T-helper 1 cell (primary cell): ENCODE measurements around the gene ZNF44.
"Not testable (repeated sequence)": the region's sequence is repeated elsewhere in the genome, so short reads cannot be mapped to it uniquely, and the experiment has no call there.

ENCODE experiments used
- DNase-seq, 5 donors: peaks; one replicate each; pipeline ENCODE4 v3.0.0-alpha.2; 2012 to 2020
- total RNA-seq, 4 donors: gene quantifications; one replicate each; lab custom pipeline; 2026; lab: John Stamatoyannopoulos, UW

Gene ZNF44
- 53.0 to 96.6 (median 87.4) reads per million in 4 donors for total RNA-seq

DNA sequence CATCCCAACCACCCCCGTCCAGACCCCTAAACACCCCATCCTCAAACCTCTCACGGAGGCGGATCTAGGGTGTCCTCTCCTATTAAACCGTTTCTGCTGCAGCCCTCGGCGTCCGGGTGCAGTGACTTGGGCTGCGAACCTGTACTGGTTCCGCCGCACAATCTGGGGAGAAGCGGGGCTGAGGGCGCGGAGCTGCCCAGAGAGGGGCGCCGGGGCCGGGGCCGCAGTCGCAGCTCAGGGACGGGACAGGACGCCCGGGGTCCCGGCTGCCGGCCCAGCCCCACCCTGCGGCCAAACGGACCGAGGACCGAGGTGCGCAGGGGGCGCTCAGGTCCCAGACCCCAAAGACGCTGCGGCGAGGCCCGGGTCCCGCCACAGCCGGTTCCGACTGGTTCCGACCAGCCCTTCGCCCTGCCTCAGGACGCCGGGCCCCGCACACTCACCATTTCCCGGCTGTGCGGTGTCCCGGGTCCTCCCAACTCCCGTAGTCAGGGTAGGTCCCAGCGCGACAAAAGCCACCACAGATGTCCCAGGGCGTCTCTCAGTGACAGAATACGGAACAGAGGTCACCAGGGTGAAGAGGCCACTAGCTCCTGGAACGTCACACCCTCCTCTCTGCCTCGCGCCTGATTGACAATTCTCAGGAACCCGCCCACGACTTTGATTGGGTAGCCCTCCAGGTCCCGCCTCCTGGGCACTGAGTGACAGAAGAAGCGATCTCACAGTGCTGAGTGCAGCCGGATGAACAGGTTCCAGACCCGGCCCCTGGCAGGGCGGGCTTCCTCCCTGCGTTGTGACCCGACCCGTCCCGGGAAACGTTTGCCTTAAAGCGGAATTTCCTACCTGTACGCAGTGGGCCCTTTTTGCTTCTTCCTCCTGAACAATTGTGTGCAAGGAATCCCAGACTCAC lies at the start of gene ZNF44:
ZNF44 (minus strand) TSS at position 635 of the 910 bp plus-strand sequence; CDS start at position 446, 189 bp downstream.
- DNase-seq: peak; percentile 84 to 97 (median 90)

DNA sequence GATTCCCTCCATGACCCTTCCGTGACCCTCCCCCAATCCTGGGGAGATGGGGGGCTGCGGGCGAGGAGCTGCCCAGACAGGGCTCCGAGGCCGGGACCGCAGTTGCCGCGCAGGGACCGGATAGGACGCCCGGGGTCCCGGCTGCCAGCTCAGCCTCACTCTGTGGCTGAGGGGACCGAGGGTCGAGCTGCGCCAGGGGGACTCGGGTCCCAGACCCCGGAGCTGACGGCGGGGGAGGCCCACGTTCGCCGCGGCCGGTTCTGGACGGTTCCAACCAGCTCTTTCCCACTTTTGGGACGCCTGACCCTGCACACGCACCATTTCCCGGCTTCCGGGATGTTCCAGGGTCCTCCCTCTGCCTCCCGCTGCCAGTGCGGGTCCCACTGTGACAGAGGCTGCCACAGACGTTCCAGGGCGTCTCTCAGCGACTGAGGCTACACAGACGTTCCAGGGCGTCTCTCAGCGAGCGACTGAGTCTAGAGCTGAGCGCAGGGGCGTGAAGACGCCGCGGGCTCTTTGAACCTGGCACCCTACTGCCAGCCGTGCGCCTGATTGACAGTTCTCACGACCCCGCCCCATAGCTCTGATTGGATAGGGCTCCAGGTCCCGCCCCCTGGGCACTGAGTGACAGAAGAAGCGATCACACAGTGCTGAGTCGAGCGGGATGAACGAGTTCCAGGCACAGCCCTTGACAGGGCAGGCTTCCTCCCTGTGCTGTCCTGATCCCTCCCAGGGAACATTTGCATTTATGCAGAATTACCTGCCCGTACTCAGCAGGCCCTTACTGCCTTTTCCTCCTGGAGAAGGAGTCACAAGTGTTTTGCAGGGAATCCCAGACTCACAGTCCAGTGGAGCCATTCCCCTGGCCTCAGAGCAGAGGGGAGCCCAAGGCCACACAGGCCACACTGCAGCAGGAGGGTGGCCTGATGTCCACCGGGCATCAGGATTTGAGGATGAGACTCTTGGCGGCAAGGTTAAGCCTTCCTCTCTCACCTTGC lies 38.8 kb upstream of the ZNF44 start, which contains the start of gene ZNF563:
ZNF563 (minus strand) TSS at position 472 of the 998 bp plus-strand sequence; CDS start at position 321, 151 bp downstream.
- DNase-seq: peak; percentile 88 to 97 (median 93)

DNA sequence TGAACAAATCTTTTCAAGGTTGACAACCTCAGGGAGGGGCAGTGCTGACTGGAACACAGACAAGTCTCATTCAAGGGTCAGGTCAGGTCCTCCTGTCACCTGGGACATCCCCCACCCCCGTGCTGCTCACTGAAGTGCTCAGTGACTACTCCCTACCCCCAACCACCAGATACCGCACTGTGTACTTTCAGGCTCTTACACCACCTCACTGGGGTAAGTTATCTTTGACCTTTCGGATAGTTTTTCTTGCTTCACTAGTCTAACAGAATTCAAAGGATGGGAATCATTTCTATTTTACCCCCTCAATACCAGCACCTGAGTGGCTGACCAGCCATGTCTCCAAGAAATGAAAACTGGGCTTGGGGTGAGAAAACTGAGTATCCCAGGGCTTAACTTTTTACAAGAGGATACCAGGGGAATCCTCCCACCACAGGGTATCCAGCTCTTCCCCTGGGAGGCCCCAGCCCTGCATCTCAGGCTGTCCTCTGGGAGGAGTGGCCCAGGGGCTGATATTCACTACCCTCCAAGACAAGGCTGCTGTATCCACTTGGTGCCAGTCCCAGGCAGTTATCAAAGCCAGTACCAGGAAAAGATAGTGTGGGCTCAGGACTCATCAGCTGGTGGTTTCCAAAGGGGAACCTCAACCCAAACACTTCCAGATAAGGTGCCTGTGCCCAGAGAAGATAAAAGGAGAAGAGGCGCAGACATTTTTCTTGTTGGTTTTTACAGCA lies 36.7 kb upstream of the ZNF44 start:
- peak in 4 of 5 donors; percentile 14 to 22 (median 22) for DNase-seq

DNA sequence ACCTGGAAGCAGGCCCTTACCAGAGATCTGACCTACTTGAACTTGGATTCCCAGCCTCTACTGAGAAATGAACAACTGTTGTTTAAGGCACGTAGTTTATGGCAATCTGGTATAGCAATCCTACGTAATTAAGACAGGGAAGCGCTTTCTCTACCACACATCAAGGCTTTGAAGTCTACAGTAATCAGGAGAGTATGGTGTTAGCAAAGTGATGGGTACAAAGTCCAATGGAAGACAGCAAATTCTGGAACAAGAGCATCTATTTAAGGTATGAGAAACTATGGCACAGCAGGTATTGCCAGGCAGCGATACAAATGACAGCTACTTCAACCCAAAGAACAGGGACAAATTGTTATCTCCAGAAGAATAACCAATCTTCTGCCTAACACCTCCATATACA lies 35.7 kb upstream of the ZNF44 start:
- DNase-seq: no peak

DNA sequence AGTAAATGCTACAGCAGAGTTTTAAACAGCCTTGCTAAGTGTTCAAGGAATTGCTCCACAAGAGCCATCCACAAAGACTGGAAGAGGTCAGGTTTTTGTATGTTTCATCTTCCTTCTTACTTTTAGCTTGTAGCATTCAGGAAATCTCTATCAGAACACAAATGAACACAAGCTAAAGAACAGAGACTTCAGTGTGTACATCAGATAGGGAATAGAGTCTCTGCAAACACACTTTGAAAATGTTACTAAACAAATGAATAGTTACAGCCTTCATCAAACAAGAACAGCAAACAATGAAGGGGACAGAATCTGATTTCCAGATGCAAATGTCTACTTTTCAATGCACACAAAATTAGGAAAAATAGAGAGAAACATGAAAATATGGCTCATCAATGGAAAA lies 31.0 kb upstream of the ZNF44 start:
- DNase-seq: no peak

DNA sequence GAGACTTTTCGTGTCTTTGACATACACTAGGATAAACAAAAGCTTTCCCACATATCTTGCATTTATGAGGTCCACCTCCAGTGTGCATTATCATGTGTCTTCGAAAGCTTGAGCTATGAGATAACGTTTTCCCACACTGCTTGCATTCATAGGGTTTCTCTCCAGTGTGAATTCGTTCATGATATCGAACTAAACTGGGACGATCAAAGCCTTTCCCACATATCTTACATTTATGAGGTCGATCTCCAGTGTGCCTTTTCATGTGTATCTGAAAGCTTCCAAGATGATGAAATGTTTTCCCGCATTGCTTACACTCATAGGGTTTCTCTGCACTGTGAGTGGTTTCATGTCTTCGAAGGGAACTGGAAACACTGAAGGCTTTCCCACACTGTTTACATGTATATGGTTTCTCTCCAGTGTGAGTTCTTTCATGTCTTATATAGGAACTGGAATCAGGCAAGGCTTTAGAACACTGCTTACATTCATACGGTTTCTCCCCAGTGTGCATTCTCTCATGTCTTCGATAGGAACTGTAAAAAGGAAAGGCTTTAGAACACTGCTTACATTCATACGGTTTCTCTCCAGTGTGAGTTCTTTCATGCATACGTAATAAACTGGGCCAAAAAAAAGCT lies 24.2 kb upstream of the ZNF44 start:
- no peak for DNase-seq

DNA sequence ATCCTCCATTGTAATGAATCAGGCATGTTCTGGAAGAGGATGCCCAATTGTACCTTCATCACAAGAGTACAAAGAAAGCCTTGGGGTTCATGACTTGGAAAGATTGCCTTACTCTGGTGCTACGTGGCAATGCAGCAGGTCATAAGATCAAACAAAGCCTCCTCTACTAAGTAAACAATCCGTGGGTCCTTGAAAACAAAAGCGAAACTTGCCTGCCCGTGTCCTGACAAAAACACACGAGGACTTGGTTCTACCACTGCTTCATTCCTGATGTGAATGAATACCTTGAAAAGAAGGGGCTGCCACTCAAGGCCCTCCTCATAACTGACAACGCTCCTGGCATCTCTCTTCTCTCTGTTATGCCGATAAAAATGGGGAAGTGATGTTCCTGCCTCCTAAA lies 19.9 kb upstream of the ZNF44 start:
- no peak for DNase-seq

DNA sequence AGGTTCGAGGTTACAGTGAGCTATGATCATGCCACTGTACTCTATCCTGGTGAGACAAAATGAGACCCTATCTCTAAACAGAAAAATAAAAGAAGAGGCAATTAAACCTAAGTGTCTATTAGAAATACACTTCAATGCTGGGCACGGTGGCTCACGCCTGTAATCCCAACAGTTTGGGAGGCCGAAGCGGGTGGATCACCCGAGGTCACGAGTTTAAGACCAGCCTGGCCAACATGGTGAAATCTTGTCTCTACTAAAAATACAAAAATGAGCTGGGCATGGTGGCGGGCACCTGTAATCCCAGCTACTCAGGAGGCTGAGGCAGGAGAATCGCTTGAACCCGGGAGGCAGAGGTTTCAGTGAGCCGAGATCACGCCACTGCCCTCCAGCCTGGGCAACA lies 14.2 kb upstream of the ZNF44 start:
- DNase-seq: not testable (repeated sequence)

DNA sequence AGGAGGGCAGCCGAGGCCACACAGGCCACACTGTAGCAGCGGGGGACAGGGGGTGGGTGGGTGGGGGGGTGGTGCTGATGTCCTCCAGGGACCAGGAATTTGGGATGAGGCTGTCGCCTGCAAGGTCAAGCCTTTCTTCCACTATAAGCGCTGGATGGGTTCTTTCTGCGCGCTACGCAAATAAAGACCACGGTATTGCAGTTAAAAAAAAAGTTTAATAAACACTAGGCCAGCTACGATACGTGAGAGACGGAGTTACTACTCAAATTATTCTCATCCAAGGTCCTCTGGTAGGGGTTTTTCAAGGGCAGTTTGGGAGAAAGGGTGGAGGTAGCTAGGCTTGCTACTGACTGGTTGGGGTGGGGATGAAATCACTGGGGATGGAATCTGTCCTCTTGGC lies 508 bp upstream of the ZNF44 start:
- DNase-seq: no peak

DNA sequence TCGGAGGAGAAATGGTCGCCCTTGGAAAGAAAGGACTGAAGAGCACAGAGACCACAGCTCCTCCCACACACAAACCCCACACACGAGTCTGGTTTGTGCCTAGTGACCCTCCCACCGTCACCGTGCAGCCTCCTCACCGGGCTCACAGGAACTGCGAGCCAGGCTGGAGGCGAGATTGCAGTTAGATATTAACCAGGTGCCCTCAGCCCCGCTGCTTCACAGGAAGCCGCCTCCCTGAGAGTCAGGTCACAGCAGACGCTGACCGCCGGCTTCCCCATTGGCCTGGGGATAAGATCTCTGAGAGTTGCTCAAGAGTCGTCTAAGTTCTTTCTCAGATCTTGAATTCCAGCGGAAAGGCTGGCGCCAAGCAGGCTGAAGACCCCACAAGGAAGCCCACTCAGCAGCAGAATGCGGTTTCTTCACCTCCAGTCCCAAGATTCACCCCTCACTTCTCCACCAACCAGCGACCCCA lies 870 bp downstream of the ZNF44 start:
- DNase-seq: peak; percentile 38 to 64 (median 52)

DNA sequence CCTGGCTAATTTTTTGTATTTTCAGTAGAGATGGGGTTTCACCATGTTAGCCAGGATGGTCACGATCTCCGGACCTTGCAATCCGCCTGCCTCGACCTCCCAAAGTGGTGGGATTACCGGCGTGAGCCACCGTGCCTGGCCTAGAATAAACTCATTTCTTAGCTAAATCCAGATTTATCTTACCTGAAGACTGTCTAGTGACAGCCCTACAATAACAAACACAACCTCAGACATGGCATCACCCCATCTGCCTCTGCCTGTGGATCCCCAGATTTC lies 5.0 kb downstream of the ZNF44 start:
- DNase-seq: no peak

DNA sequence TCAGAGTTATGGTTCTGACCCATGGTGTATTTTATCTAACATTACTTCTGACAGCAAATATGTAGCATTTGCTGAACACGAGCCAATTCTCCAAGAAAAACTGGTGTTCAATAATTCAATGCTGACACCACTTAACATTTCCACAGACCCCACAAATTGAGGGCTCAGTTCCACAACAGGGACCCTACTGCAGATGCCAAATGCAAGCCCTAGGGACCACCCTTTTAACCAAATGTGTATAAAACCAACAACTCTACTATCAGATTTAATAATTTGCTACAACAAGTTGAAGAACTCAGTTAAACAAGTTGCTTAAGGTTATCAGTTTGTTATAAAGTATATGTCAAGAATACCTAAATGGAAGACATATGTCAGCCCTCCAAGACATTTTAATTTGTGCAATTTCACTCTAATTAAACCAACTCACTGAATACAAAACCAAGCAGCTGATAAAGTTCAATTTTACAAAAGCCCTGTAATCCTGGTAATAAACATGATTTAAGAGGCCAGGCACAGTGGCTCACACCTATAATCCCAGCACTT lies 6.7 kb downstream of the ZNF44 start:
- DNase-seq: no peak

DNA sequence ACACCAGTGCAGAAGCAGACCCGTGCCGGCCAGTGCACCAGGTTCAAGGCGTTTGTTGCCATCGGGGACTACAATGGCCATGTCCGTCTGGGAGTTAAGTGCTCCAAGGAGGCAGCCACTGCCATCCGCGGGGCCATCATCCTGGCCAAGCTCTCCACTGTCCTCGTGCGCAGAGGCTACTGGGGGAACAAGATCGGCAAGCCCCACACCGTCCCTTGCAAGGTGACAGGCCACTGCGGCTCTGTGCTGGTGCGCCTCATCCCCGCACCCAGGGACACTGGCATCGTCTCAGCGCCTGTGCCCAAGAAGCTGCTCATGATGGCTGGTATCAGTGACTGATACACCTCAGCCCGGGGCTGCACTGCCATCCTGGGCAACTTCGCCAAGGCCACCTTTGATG lies 10.1 kb downstream of the ZNF44 start:
- no peak for DNase-seq

DNA sequence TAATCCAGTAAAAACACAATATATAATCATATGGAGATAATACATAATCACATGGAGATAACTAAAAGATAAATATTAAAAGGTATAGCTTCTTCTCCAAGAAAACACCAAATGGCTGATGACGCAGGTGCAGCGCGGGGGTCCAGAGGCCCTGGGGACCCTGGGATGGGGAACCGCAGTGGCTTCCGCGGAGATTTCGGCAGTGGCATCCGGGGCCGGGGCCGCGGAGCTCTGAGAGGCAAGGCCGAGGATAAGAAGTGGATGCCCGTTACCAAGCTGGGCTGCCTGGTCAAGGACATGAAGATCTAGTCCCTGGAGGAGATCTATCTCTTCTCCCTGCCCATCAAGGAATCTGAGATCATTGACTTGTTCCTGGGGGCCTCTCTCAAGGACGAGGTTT lies 10.5 kb downstream of the ZNF44 start:
- DNase-seq: no peak

DNA sequence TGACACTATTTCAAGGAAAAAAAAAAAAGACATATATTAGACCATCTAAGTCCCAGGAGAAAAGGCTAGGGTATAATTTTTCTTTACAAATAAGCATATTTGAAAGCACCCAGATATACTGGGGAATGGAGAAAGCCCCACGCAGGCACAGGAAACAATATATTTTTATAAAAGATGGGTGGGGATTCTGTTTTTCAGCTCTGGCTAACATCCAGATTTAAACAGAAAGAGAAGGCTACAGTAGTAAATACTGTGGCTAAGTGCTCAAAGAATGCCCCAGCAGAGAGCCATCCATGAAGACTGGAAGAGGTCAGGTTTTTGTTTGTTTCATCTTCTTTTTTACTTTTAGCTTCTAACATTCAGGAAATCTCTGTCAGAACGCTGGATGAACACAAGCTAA lies 16.0 kb downstream of the ZNF44 start:
- DNase-seq: no peak

DNA sequence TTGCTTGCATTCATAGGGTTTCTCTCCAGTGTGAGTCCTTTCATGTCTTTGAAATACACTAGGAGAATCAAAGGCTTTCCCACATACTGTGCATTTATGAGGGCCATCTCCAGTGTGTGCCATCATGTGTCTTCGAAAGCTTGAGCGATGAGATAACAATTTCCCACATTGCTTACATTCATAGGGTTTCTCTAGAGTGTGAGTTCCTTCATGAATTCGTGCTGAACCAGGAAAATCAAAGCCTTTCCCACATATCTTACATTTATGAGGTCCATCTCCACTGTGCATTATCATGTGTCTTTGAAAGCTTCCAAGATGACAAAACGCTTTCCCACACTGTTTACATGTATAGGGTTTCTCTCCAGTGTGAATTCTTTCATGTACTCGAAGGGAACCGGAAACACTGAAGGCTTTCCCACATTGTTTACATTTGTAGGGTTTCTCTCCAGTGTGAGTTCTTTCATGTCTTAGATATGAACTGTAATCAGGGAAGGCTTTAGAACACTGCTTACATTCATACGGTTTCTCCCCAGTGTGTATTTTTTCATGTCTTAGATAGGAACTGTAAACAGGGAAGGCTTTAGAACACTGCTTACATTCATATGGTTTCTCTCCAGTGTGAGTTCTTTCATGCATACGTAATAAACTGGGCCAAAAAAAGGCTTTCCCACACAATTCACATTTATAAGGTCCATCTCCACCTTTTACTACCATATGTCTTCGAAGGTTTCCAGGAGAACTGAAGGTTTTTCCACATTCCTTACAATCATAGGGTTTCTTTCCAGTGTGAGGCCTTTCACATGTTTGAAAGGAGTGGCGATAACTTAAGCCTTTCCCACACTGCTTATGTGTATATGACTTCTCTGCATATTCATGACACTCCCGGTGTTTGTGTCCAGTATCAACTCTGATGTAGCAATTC lies 21.4 kb downstream of the ZNF44 start:
- DNase-seq: no peak

DNA sequence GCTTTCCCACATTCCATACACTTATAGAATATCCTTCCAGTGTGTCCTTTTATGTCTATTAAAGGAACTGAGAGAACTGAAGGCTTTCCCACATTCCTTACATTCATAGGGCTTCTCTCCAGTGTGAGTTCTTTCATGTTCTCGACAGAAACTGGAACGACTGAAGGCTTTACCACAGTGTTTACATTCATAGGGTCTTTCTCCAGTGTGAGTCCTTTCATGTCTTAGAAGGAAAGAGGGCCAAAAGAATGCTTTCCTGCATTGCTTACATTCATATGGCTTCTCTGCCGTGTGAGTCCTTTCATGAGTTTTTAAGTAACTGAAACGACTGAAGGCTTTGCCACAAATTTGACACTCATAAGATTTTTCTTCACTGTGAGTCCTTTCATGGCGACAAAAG lies 22.3 kb downstream of the ZNF44 start:
- DNase-seq: no peak

DNA sequence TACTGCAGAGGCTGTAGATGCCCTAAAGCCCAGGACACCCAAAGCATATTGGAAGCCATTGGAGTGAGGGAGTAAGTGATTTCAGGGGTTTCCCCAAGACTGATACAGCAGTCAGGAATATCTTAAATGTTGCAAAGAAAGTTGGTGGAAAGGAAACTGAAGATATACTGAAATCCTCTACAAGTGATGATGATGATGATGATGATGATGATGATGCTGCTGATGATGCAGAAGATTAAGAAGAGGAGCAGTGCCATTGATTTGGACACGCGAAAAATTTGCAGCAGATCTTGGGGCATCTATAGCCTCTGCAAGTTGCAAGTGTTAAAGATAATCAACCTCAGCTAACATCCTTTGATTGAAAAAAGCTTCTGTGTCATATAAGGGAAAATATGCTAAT lies 23.8 kb downstream of the ZNF44 start:
- DNase-seq: no peak

DNA sequence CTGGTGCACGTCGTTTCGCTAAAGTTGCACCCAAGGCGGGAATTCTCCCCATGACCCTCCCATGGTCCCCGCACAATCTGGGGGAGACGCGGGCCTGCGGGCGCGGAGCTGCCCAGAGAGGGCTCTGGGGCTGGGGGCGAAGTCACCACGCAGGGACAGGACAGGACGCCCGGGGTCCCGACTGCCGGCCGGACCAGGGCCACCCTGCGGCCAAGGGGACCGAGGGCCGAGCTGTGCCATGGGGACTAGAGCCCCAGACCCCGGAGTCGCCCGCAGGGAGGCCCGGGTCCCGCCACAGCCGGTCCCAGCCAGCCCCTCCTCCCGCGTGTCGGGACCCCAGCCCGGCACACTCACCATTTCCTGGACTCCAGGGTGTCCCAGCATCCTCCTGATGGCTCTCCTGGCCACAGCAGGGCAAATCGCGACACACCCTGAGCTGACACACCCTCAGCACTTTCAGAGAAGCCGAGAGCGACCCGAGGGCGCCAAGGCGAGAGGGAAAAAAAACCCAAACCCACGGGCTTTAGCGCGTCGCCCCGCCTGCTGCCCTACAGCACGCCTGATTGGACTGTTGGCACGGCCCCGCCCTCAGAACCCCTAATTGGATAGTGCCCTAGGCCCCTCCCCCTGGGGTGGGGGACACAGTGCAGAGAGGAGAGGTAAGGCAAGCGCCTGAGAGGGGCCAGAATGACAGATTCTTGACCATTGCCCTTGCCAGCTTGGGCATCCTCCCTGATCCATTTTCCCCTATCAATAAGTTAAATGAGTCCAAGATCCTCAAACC lies 28.6 kb downstream of the ZNF44 start:
- no peak for DNase-seq

DNA sequence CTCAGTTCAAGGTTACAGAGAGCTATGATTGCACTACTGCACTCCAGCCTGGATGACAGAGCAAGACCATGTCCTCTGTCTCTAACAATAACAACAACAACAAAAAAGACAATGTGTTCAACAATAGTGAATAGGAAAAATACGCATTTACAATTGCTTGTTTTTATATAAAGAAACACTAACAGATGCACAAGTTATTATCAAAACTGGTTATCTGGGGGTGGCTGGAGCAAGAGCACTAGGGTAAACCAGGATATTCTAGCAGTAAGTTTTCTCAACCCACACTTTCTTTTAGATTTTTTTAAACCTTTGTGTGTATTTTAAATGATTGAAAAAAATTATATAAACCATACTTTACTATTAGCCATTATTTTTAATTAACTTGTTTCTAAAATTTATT lies 33.1 kb downstream of the ZNF44 start:
- DNase-seq: no peak
